Vagina (tissue), 2 donors: ENCODE data around the gene GATB. TPM values are rescaled to one million over a fixed set of nuclear protein-coding genes. Genes with fewer than 3 reads are reported as not detected.

Experiments used
- DNase-seq, 2 donors: peaks; one replicate each; pipeline ENCODE4 v3.0.0-alpha.2; 2017; ENCODE audit errors: extremely low spot score in 2 of 2
- H3K27ac ChIP-seq: fragments of 200-600 bp; sonication (generic); one replicate; pipeline ENCODE4 v1.5.1; 2019
- H3K27me3 ChIP-seq: fragments of 200-600 bp; sonication (generic); one replicate; pipeline ENCODE4 v1.5.1; 2019
- H3K36me3 ChIP-seq, 2 donors: fragments of 200-600 bp; sonication (generic); one replicate each; pipeline ENCODE4 v1.5.1; 2017 to 2019
- H3K4me1 ChIP-seq: fragments of 200-600 bp; sonication (generic); one replicate; pipeline ENCODE4 v1.5.1; 2019
- H3K4me3 ChIP-seq, 2 donors: fragments of 200-600 bp; sonication (generic); 1 replicate in 1 of 2; 2 replicates in 1 of 2; pipeline ENCODE4 v1.5.1; 2016 to 2019
- H3K9me3 ChIP-seq: fragments of 200-600 bp; sonication (generic); one replicate; pipeline ENCODE4 v1.5.1; 2019
- CTCF ChIP-seq, 3 experiments: fragments of 450-650 bp in 2 of 3; fragments of 200-600 bp in 1 of 3; sonication (generic) in 1 of 3; IDR thresholded peaks; one replicate each; pipeline ENCODE4 v1.5.1; 2017 to 2019; ENCODE audit warnings: antibody characterized with exemption in 3 of 3, mild to moderate bottlenecking in 2 of 3, moderate library complexity in 2 of 3
- POLR2A ChIP-seq, 2 donors: fragments of 450-650 bp; IDR thresholded peaks; one replicate each; pipeline ENCODE4 v1.6.1; 2017; ENCODE audit warnings: antibody characterized with exemption in 2 of 2, mild to moderate bottlenecking in 2 of 2, moderate library complexity in 2 of 2
- POLR2AphosphoS5 ChIP-seq, 2 donors: sonication (generic); formaldehyde crosslinking; IDR thresholded peaks; one replicate each; pipeline ENCODE4 v1.9.0; 2017; ENCODE audit warnings: antibody characterized with exemption in 2 of 2, mild to moderate bottlenecking in 2 of 2, low read depth in 1 of 2; ENCODE audit not compliant: insufficient read depth in 1 of 2
- intact Hi-C: fragments of 100-400 bp; cut with DNase I; formaldehyde crosslinking; loops from one replicate; pipeline ENCODE4 v1.15.1; 2023
- total RNA-seq: library from RNA; depleted of rRNA; stranded (reverse); fragments of >200 nt; gene quantifications from one replicate; pipeline ENCODE4 v1.2.3, GENCODE V29; 2016

GATB gene
- total RNA-seq, 1 donor from 2014 or later = 17.7 TPM

DNA sequence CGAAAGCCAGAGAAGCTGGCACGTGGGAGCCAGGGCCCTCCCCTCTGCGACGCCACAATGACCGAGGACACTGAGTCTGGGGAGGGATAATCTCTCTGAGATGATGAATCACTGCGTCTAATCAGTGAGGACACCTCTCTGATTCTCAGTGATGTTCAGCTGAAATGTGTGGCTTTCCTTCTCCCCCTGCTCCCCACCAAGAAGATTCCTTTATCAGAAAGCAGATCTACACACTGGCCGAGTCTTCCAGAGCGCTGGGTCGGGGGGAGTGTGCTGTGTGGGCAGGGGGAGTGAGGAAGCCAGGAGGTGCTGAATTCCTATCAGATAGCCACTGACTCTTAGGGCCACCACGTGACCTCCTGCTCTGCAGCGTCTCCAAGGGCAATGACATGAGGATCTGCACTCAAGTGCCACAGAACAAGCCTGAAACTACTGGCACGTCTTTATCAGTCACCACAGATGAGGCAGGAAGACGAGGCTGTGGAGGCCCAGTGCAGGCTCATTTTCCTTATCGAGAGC lies 89.2 kb downstream of the GATB start:
- TF ChIP-seq POLR2A (IDR thresholded peaks at IDR 0.05) = no peak
- TF ChIP-seq POLR2AphosphoS5 (IDR thresholded peaks at IDR 0.05; ENCODE audit: insufficient read depth in 1 of 2, low read depth in 1 of 2) = no peak

DNA sequence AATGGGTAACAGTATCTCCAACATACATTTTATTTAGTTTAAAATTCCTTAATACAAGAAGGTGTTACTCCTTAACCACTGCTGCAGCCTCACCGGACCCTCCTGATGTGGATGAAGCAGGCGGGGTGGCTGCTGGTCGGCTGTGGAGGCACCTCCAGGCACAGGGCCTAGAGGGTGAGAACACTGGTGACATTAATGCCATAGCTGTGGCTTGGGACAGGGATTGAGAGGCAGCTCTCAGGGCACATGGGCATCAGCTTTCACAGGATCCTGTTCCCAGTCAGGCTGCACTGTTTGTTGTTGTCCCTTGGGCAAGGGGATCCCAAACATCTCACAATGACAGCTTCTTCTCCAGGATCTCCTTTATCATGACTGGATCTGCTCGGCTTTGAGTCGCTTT lies 90.0 kb downstream of the GATB start:
- peaks cover 24% of the 10 kb centered on the region for H3K4me1 ChIP-seq
- H3K36me3 ChIP-seq = no peaks in the 10 kb centered on the region
- no peak overlapping the region for H3K4me3 ChIP-seq
- TF ChIP-seq POLR2A (IDR thresholded peaks at IDR 0.05) (no peak), POLR2AphosphoS5 (IDR thresholded peaks at IDR 0.05; ENCODE audit: insufficient read depth in 1 of 2, low read depth in 1 of 2) (no peak)
- no peak for DNase-seq
- intact Hi-C loops = no loop called here
- H3K27ac ChIP-seq = no peak overlapping the region
- H3K27me3 ChIP-seq = no peaks in the 10 kb centered on the region
- H3K9me3 ChIP-seq = no peaks in the 10 kb centered on the region

More for the DNA sequence above, 89.2 kb downstream of the GATB start:
- H3K4me1 ChIP-seq = peaks cover 24% of the 10 kb centered on the region
- no peaks in the 10 kb centered on the region for H3K27me3 ChIP-seq
- intact Hi-C loops = no loop called here
- no peak overlapping the region for H3K27ac ChIP-seq
- no peak for DNase-seq
- H3K9me3 ChIP-seq = no peaks in the 10 kb centered on the region
- H3K36me3 ChIP-seq = no peaks in the 10 kb centered on the region
- no peak overlapping the region for H3K4me3 ChIP-seq

DNA sequence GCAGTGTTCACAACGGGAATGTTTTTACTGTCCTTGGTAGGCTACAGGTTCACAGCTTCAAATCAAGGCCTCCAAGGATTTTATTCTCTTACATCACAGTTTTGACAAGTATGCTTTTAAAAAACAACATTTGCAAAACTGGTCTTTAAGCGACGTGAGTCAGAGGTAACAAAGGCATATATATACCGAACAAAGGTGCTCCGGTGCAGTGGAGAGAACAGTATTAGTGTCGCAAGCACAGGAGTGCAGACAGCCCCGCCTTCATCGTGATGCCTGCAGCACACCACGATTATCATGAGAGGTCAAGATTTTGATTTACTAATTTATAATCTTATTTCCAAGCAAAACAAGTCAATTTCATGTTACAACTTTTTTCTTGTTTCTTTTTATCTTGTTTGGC lies 90.8 kb downstream of the GATB start:
- Histone ChIP-seq H3K27ac (no peak overlapping the region), H3K4me3 (no peak overlapping the region), H3K9me3 (no peaks in the 10 kb centered on the region), H3K36me3 (no peaks in the 10 kb centered on the region), H3K4me1 (peaks cover 18% of the 10 kb centered on the region), H3K27me3 (no peaks in the 10 kb centered on the region)
- TF ChIP-seq POLR2A (IDR thresholded peaks at IDR 0.05) = no peak
- DNase-seq = no peak
- intact Hi-C loops = no loop called here

DNA sequence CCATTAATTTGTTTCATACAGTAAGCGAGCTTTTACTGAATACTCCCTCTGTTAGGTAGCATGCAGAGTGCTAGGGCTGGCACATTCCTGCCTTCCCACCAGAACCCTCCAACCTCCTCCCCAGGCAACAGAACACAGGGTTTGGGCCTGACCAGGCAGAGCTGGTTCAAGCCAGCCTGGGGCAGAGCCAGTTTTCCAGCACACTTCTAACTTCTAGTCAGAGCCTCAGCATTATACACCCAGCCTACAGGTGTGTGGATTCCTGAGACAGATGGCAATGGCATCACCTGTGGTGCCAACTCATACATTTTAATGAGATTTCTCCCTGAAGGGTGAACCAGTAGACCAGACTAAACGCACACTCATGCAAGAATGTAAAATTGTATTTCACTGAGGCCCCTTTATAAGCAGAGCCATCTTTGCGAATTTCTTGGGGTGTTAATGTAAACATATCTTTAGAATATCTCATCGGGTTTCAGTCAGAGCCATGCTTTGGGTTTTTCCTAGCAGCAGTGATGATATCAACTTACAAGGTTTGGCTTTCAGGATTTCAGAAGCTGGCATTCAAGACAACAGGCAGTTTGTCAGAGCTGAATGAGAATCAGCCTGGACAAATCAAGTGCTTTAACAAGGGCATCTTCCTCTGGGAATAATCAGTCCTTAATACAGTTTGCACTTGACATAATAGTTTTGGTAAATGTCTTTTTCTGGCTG lies 92.0 kb downstream of the GATB start:
- no peak overlapping the region for H3K27ac ChIP-seq
- peaks cover 12% of the 10 kb centered on the region for H3K4me1 ChIP-seq
- H3K27me3 ChIP-seq = no peaks in the 10 kb centered on the region
- H3K36me3 ChIP-seq = no peaks in the 10 kb centered on the region
- no peak for DNase-seq
- TF ChIP-seq POLR2A (IDR thresholded peaks at IDR 0.05) (no peak), CTCF (IDR thresholded peaks at IDR 0.05) (no peak), POLR2AphosphoS5 (IDR thresholded peaks at IDR 0.05; ENCODE audit: insufficient read depth in 1 of 2, low read depth in 1 of 2) (no peak)
- intact Hi-C loops = no loop called here
- no peak overlapping the region for H3K4me3 ChIP-seq
- no peaks in the 10 kb centered on the region for H3K9me3 ChIP-seq

GRCh38 chr4:151667666-151668065 lies 93.1 kb downstream of the GATB start:
- peaks cover 12% of the 10 kb centered on the region for H3K4me1 ChIP-seq
- H3K27me3 ChIP-seq = no peaks in the 10 kb centered on the region
- H3K9me3 ChIP-seq = no peaks in the 10 kb centered on the region
- no peaks in the 10 kb centered on the region for H3K36me3 ChIP-seq
- no peak overlapping the region for H3K27ac ChIP-seq
- H3K4me3 ChIP-seq = no peak overlapping the region
- TF ChIP-seq POLR2A (IDR thresholded peaks at IDR 0.05) = no peak
- TF ChIP-seq CTCF (IDR thresholded peaks at IDR 0.05) = no peak
- TF ChIP-seq POLR2AphosphoS5 (IDR thresholded peaks at IDR 0.05; ENCODE audit: insufficient read depth in 1 of 2, low read depth in 1 of 2) = no peak
- DNase-seq = no peak
- intact Hi-C loops = no loop called here

GRCh38 chr4:151667048-151667447 lies 93.8 kb downstream of the GATB start:
- H3K9me3 ChIP-seq = no peaks in the 10 kb centered on the region
- intact Hi-C loops = no loop called here
- no peak for TF ChIP-seq POLR2A (IDR thresholded peaks at IDR 0.05)
- no peak for TF ChIP-seq POLR2AphosphoS5 (IDR thresholded peaks at IDR 0.05; ENCODE audit: insufficient read depth in 1 of 2, low read depth in 1 of 2)
- TF ChIP-seq CTCF (IDR thresholded peaks at IDR 0.05) = no peak
- H3K4me1 ChIP-seq = peaks cover 12% of the 10 kb centered on the region
- no peaks in the 10 kb centered on the region for H3K27me3 ChIP-seq
- no peak for DNase-seq
- no peaks in the 10 kb centered on the region for H3K36me3 ChIP-seq
- no peak overlapping the region for H3K4me3 ChIP-seq
- no peak overlapping the region for H3K27ac ChIP-seq
